BJ (cell line): Measurements from ENCODE around the gene RIPK3. TPM values are rescaled to one million over a fixed set of nuclear protein-coding genes. Genes with fewer than 3 reads are reported as not detected.

Experiments
- CTCF ChIA-PET: fragments of 350-600 bp; formaldehyde crosslinking; extraction: SDS; loops from one replicate; lab custom pipeline; 2021; ENCODE audit warnings: antibody characterized with exemption, inconsistent platforms; lab: Yijun Ruan, JAX
- POLR2A ChIA-PET: fragments of 300-600 bp; sonication (Branson Sonifier 250); formaldehyde crosslinking; extraction: SDS; loops from one replicate; lab custom pipeline; 2021; ENCODE audit warnings: antibody characterized with exemption; lab: Charles Lee
- DNase-seq: peaks from one replicate; pipeline ENCODE4 v3.0.0-alpha.2; 2011; ENCODE audit warnings: low read depth
- H3K27me3 ChIP-seq: 2 replicates; pipeline ENCODE4 v1.6.0; 2011; ENCODE audit warnings: low read length; ENCODE audit not compliant: control insufficient read depth, insufficient read depth
- H3K36me3 ChIP-seq: 2 replicates; pipeline ENCODE4 v1.5.1; 2011; ENCODE audit warnings: low read length; ENCODE audit not compliant: control insufficient read depth, insufficient read depth
- H3K4me3 ChIP-seq: 2 replicates; pipeline ENCODE4 v1.5.1; 2011; ENCODE audit warnings: low read depth, mild to moderate bottlenecking, control low read depth, low read length
- polyA plus RNA-seq: library from polyadenylated mRNA; depleted of rRNA; stranded (reverse); fragments of >200 nt; gene quantifications from 2 replicates; pipeline ENCODE4 v1.2.3, GENCODE V29; 2011
- TF ChIP-seq, protein P1 (sequence below): IDR thresholded peaks from 2 replicates; pipeline ENCODE4 v1.5.1; 2011; ENCODE audit warnings: low read depth, mild to moderate bottlenecking, control low read depth, inconsistent platforms, low read length, moderate library complexity; ENCODE audit not compliant: insufficient read depth

The RIPK3 gene
- polyA plus RNA-seq, 1 experiment = 4.4 TPM

DNA sequence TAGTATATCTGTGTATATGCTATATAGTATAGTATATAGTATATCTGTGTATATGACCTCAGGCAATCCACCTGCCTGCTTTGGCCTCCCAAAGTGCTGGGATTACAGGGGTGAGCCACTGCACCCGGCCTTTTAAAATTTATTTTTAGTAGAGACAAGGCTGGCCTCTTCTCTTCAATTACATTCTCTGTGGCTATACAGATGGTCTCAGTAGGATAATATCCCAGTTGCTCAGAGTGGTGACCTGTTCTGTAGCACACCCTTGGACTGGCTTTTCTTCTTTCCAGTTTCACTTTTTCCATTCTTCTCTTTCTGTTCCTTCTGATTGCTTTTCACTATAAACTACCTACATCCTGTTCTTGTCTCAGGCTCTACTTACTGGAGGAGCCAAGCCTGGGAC lies 25.1 kb upstream of the RIPK3 start:
- ChIA-PET POLR2A (no interaction called here), CTCF (interaction anchor here (1.1 to 2.3 kb wide), 13 partner anchors 14 to 77 kb away, joined by 5 to 59 read pairs (median 10); partner anchors contain the start of genes ADCY4, CIDEB and SDR39U1)
- Histone ChIP-seq H3K27me3 (no peaks in the 10 kb centered on the region), H3K36me3 (peaks cover 5% of the 10 kb centered on the region), H3K4me3 (no peak overlapping the region)
- TF ChIP-seq, protein P1, sequence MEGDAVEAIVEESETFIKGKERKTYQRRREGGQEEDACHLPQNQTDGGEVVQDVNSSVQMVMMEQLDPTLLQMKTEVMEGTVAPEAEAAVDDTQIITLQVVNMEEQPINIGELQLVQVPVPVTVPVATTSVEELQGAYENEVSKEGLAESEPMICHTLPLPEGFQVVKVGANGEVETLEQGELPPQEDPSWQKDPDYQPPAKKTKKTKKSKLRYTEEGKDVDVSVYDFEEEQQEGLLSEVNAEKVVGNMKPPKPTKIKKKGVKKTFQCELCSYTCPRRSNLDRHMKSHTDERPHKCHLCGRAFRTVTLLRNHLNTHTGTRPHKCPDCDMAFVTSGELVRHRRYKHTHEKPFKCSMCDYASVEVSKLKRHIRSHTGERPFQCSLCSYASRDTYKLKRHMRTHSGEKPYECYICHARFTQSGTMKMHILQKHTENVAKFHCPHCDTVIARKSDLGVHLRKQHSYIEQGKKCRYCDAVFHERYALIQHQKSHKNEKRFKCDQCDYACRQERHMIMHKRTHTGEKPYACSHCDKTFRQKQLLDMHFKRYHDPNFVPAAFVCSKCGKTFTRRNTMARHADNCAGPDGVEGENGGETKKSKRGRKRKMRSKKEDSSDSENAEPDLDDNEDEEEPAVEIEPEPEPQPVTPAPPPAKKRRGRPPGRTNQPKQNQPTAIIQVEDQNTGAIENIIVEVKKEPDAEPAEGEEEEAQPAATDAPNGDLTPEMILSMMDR = no peak
- no peak for DNase-seq

DNA sequence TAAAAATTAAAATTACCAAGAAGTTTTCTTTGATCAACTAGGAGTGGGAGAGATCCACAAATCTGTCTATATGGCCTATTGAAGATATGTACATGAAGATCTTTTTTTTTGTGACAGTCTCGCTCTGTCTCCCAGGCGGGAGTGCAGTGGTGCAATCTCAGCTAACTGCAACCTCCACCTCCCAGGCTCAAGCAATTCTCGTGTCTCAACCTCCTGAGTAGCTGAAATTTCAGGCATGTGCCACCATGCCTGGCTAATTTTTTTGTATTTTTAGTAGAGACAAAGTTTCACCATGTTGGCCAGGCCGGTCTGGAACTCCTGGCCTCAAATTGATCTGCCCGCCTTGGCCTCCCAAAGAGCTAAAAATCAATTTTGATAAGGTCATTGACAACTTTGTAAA lies 23.6 kb upstream of the RIPK3 start:
- no peaks in the 10 kb centered on the region for H3K27me3 ChIP-seq
- no peak overlapping the region for H3K4me3 ChIP-seq
- no peak for DNase-seq
- CTCF ChIA-PET = interaction anchor here (1.2 to 6.4 kb wide), 6 partner anchors 12 to 73 kb away, joined by 4 to 49 read pairs (median 10); partner anchors contain the start of genes ADCY4, CBLN3 and KHNYN
- POLR2A ChIA-PET = no interaction called here
- no peaks in the 10 kb centered on the region for H3K36me3 ChIP-seq
- TF ChIP-seq, protein P1 = no peak

DNA sequence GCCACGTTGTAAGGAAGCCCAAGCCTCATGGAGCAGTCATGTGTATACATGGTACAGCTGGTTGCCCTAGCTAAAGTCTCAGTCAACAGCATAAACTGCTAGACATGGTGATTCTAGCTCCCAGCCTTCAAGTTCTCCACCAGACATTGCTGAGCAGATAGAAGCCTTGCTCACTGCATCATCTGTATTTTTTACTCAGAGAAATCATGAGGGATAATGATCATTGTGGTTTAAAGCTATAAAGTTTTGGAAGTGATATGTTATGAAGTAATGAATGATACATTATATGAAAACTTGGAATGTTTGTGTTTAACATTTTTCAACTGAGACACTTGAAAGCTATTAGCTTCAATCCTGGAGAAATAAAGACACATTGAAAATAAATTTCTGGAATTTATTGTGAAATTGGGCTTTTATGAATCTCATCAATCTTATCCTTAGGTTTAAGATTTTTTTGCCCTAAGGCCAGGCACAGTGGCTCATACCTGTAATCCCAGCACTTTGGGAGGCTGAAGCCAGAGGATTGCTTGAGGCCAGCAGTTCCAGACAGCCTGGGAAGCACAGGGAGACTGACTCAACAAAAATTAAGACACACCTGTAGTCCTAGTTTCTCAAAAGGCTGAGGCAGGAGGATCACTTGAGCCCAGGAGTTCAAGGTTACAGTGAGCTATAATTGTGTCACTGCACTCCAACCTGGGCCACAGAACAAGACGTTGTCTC lies 22.6 kb upstream of the RIPK3 start:
- CTCF ChIA-PET = interaction anchor here (0.7 to 6.4 kb wide), 8 partner anchors 11 to 74 kb away, joined by 3 to 49 read pairs (median 6); partner anchors contain the start of genes ADCY4, CBLN3 and KHNYN

DNA sequence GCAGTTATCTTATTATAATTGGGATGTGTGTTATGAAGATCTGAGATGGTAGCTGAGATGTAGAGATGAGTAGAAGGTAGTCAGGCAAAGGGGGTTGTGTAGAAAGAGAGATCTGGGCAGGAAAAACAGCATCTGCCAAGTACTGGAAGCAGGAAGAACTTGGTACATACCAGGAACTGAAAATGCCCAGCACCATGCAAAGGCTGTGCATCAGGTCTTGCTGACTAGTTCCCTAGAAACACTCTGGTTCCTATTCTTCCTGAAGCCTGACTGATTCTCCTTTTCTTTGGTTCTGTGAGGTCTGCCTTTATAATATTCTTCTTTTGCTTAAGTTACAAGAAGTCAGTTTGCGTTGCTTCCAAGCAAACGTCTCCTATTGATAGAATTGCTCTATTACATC lies 21.5 kb upstream of the RIPK3 start:
- Histone ChIP-seq H3K4me3 (no peak overlapping the region), H3K27me3 (no peaks in the 10 kb centered on the region), H3K36me3 (no peaks in the 10 kb centered on the region)
- no peak for DNase-seq
- TF ChIP-seq, protein P1 = no peak
- POLR2A ChIA-PET = interaction anchor here (1.0 kb wide), 1 partner anchor 81 kb away, joined by 3 read pairs; no protein-coding TSS in a partner anchor
- CTCF ChIA-PET = interaction anchor here (0.9 to 6.4 kb wide), 7 partner anchors 10 to 75 kb away, joined by 3 to 49 read pairs (median 8); partner anchors contain the start of genes ADCY4, CBLN3 and KHNYN

More for the DNA sequence above, 22.6 kb upstream of the RIPK3 start:
- Histone ChIP-seq H3K4me3 (no peak overlapping the region), H3K36me3 (no peaks in the 10 kb centered on the region), H3K27me3 (no peaks in the 10 kb centered on the region)
- peak; percentile 81 for DNase-seq
- POLR2A ChIA-PET = interaction anchor here (0.6 to 1.0 kb wide), 2 partner anchors 35 to 80 kb away, joined by 3 to 4 read pairs; no protein-coding TSS in a partner anchor
- TF ChIP-seq, protein P1 = no peak

- H3K36me3 ChIP-seq = no peaks in the 10 kb centered on the region
- TF ChIP-seq, protein P1 = no peak
- POLR2A ChIA-PET = no interaction called here
- CTCF ChIA-PET = interaction anchor here (1.1 to 6.4 kb wide), 4 partner anchors 16 to 70 kb away, joined by 3 to 49 read pairs (median 20); partner anchors contain the start of genes ADCY4, CBLN3 and KHNYN
- no peak for DNase-seq
- no peaks in the 10 kb centered on the region for H3K27me3 ChIP-seq
- no peak overlapping the region for H3K4me3 ChIP-seq
Measured at GRCh38 chr14:24360281-24360680, 20.5 kb upstream of the RIPK3 start.
